HG02973 (cell line): ENCODE results near the gene SCT.

Experiments used
- ATAC-seq: cut with Tn5 transposase; IDR thresholded peaks from one replicate; pipeline ENCODE4 v1.9.1; 2021; ENCODE audit warnings: moderate library complexity; ENCODE audit not compliant: unreplicated experiment

The SCT gene

GRCh38 chr11:611001-611996 is 15.7 kb downstream of the SCT start:
- no peak for ATAC-seq

- ATAC-seq: no peak
Observed at GRCh38 chr11:610146-610801, 16.7 kb downstream of the SCT start.

- ATAC-seq: no peak
Observed at GRCh38 chr11:609341-609811, 17.6 kb downstream of the SCT start.

- no peak for ATAC-seq
Observed at GRCh38 chr11:608791-609251, 18.2 kb downstream of the SCT start.

- no peak for ATAC-seq
Observed at GRCh38 chr11:607971-608659, 18.9 kb downstream of the SCT start.

GRCh38 chr11:607020-607780 is 19.8 kb downstream of the SCT start:
- no peak for ATAC-seq

GRCh38 chr11:606245-606644 is 20.7 kb downstream of the SCT start:
- no peak for ATAC-seq

GRCh38 chr11:605286-606129 is 21.5 kb downstream of the SCT start:
- ATAC-seq: no peak

- ATAC-seq: no peak
Observed at GRCh38 chr11:603154-603553, 23.8 kb downstream of the SCT start.

GRCh38 chr11:601573-602245 is 25.3 kb downstream of the SCT start:
- no peak for ATAC-seq

- no peak for ATAC-seq
Observed at GRCh38 chr11:598005-598680, 28.8 kb downstream of the SCT start.

- ATAC-seq: no peak
Observed at GRCh38 chr11:597166-597725, 29.7 kb downstream of the SCT start.

- ATAC-seq: no peak
Observed at GRCh38 chr11:596374-596773, 30.6 kb downstream of the SCT start.

GRCh38 chr11:595400-595799 is 31.6 kb downstream of the SCT start:
- ATAC-seq: no peak

GRCh38 chr11:593347-593746 is 33.6 kb downstream of the SCT start:
- ATAC-seq: no peak

GRCh38 chr11:592918-593317 is 34.1 kb downstream of the SCT start:
- ATAC-seq: no peak

GRCh38 chr11:592501-592900 is 34.5 kb downstream of the SCT start:
- ATAC-seq: no peak

GRCh38 chr11:590997-591396 is 36.0 kb downstream of the SCT start:
- no peak for ATAC-seq
